Upper lobe of left lung (tissue), 4 donors: ENCODE data around the gene SLC17A8.

Experiments
- POLR2A ChIP-seq, 4 donors: fragments of 450-650 bp; IDR thresholded peaks; one replicate each; pipeline ENCODE4 v1.5.1; 2016 to 2017; ENCODE audit warnings: antibody characterized with exemption in 4 of 4, mild to moderate bottlenecking in 2 of 4
- POLR2AphosphoS5 ChIP-seq, 2 donors: sonication (generic); formaldehyde crosslinking; IDR thresholded peaks; one replicate each; pipeline ENCODE4 v1.5.1; 2017; ENCODE audit warnings: antibody characterized with exemption in 2 of 2

GRCh38 chr12:100427078-100427477, 70.2 kb downstream of the SLC17A8 start:
- no peak for TF ChIP-seq POLR2A (IDR thresholded peaks at IDR 0.05)
- TF ChIP-seq POLR2AphosphoS5 (IDR thresholded peaks at IDR 0.05), result no peak
